Activated CD4-positive, alpha-beta T cell treated with anti-CD3 and anti-CD28 coated beads for 36 hours (primary cell): Measurements from ENCODE around the gene ADGRD1. TPM values are rescaled to one million over a fixed set of nuclear protein-coding genes. Genes with fewer than 3 reads are reported as not detected.

Experiments
- ATAC-seq: fragments of 200-7000 bp; cut with Tn5 transposase; one replicate; pipeline ENCODE4 v1.10.0; 2021; ENCODE audit warnings: mild to moderate bottlenecking, moderate library complexity
- CTCF ChIA-PET: fragments of 350-600 bp; sonication (Branson Sonifier 250); formaldehyde crosslinking; loops from one replicate; lab custom pipeline; 2021; ENCODE audit warnings: antibody characterized with exemption; lab: Charles Lee
- POLR2A ChIA-PET: fragments of 350-600 bp; sonication (Branson Sonifier 250); formaldehyde crosslinking; loops from one replicate; lab custom pipeline; 2021; ENCODE audit warnings: antibody characterized with exemption, inconsistent platforms; lab: Charles Lee
- DNase-seq: peaks from one replicate; pipeline ENCODE4 v3.0.0-alpha.2; 2020
- H3K27ac Mint-ChIP-seq: one replicate; pipeline ENCODE4 v1.8.0; 2021; ENCODE audit warnings: mixed read lengths
- H3K27me3 Mint-ChIP-seq: one replicate; pipeline ENCODE4 v1.8.0; 2021; ENCODE audit warnings: mixed read lengths
- H3K36me3 Mint-ChIP-seq: one replicate; pipeline ENCODE4 v1.8.0; 2021; ENCODE audit warnings: low read depth, mixed read lengths
- H3K4me1 Mint-ChIP-seq: one replicate; pipeline ENCODE4 v1.8.0; 2021; ENCODE audit warnings: mixed read lengths
- H3K4me3 Mint-ChIP-seq: one replicate; pipeline ENCODE4 v1.8.0; 2021; ENCODE audit warnings: mild to moderate bottlenecking, moderate library complexity, mixed read lengths
- H3K9me3 Mint-ChIP-seq: one replicate; pipeline ENCODE4 v1.8.0; 2021; ENCODE audit warnings: low read depth, mixed read lengths
- intact Hi-C, 2 experiments: fragments of 100-400 bp; cut with DNase I in 1 of 2; cut with micrococcal nuclease in 1 of 2; formaldehyde crosslinking; loops; one replicate each; pipeline versions ENCODE4 v1.14.2 to v1.15.1; 2022 to 2024; cut with DNase I, micrococcal nuclease
- total RNA-seq, 2 experiments: library from RNA; stranded (reverse); gene quantifications; one replicate each; pipeline ENCODE4 v1.2.3, GENCODE V29; 2021

Gene ADGRD1
- total RNA-seq, 2 experiments from 2014 or later = 1.8 to 2.3 TPM

DNA sequence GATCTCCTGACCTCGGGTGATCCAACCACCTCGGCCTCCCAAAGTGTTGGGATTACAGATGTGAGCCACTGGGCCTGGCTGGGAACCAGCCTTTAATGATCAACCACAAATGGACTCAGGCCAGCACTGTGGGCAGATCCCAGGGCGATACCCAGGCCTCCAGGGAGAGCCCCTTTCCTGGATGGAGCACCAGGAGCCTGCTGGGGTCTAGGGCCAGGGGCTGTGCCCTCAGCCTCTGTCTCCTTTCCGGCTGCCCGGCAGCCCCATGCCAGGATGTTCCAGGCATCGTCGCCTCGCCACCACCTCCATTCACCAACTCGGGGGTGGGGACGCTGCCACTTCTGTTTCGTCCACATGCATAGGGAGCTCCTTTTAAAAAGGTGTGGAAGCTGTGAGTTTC is 2.3 kb downstream of the ADGRD1 start:
- no peak overlapping the region for H3K27ac Mint-ChIP-seq
- ChIA-PET CTCF (no interaction called here), POLR2A (no interaction called here)
- no peak for ATAC-seq
- no peaks in the 10 kb centered on the region for H3K36me3 Mint-ChIP-seq
- intact Hi-C loops = no loop called here
- DNase-seq = no peak
- H3K4me3 Mint-ChIP-seq = no peak overlapping the region
- peaks cover 3% of the 10 kb centered on the region for H3K4me1 Mint-ChIP-seq
- peaks cover 19% of the 10 kb centered on the region for H3K27me3 Mint-ChIP-seq
- no peaks in the 10 kb centered on the region for H3K9me3 Mint-ChIP-seq

DNA sequence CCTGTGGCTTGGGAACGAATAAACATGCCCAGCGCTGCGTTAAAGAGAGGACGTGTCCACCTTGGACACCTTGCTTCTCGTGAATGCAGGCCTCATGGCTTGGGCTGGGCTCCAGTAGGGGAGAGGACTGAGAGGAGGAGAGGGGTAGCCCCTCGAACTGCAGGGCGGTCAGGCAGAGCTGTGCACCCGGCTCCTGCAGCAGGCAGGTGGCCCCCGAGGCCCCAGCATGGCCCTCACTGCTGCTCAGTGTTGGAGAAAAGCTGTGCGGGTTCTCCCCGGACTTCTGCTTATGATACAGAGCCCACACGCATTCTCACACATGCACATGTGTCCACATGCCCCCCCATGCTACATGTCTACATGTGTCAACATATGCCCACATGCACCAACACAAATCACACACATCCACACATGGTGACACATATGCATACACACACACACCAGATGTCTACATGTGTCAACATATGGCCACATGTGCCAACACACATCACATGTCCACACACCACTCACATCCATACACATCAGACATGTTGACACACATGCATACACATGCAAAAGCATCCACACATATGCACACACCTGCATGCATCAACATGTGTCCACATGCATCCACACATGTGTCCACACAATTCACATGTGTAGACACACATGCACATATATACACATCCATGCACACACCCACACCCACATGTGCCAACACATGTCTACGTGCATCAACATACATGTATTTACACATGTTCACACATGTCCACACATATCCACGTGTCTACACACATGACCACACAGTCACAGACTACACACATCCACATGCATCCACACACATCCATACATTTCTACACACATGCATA is 3.0 kb downstream of the ADGRD1 start:
- Mint-ChIP-seq H3K4me3 (no peak overlapping the region), H3K36me3 (no peaks in the 10 kb centered on the region), H3K9me3 (no peaks in the 10 kb centered on the region), H3K27ac (no peak overlapping the region), H3K27me3 (peaks cover 18% of the 10 kb centered on the region), H3K4me1 (peaks cover 3% of the 10 kb centered on the region)
- ChIA-PET POLR2A (no interaction called here), CTCF (no interaction called here)
- ATAC-seq = no peak
- no peak for DNase-seq
- intact Hi-C loops = no loop called here

DNA sequence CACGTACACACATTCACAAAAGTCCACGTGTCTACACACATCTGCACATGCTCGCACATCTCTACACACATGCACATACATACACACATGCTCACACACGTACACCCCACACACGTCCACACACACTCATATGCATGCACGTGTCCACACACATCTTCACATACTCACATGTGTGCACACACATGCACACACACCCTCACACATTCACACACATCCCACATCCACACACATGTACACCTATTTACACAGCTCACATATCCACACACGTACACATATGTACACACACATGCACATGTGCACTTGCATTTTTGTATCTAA is 3.6 kb downstream of the ADGRD1 start:
- ATAC-seq (no peak), DNase-seq (no peak)
- ChIA-PET CTCF (no interaction called here), POLR2A (no interaction called here)
- intact Hi-C loops = no loop called here
- Mint-ChIP-seq H3K27me3 (peaks cover 17% of the 10 kb centered on the region), H3K36me3 (no peaks in the 10 kb centered on the region), H3K4me3 (no peak overlapping the region), H3K9me3 (no peaks in the 10 kb centered on the region), H3K27ac (no peak overlapping the region), H3K4me1 (peaks cover 3% of the 10 kb centered on the region)

DNA sequence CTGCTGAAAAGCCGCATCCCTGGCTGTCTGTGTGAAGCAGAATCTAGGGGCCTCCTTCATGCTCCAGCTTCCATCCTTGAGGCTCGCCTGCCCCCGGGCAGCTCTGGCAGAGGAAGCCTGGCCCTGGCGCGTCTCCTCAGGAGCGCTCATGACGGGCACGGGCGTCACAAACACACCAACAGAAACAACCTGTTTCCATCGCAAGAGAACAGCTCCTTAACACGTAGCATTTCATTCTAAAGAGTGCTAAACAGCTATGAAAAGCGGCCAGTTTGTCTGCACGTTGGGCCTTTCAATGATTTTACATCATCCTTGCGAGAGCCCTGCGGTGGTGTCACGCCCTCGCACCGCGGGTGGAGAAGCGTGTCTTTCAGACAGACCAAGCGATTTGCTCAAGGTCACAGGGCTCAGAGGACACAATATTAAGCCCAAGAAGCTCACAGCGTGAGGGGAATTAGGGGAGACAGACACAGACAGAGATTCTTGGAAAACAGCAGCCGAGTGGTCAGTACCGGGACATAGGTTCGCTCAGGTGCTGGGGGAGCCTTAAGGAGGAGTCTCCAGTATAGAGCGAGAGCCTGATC is 4.9 kb downstream of the ADGRD1 start:
- Mint-ChIP-seq H3K36me3 (no peaks in the 10 kb centered on the region), H3K4me1 (peaks cover 2% of the 10 kb centered on the region), H3K9me3 (no peaks in the 10 kb centered on the region), H3K27ac (no peak overlapping the region), H3K4me3 (no peak overlapping the region), H3K27me3 (peaks cover 7% of the 10 kb centered on the region)
- CTCF ChIA-PET = interaction anchor here (0.8 kb wide), 1 partner anchor 174 kb away, joined by 3 read pairs; no protein-coding TSS in a partner anchor
- POLR2A ChIA-PET = no interaction called here
- no peak for DNase-seq
- intact Hi-C loops = no loop called here
- ATAC-seq = no peak

DNA sequence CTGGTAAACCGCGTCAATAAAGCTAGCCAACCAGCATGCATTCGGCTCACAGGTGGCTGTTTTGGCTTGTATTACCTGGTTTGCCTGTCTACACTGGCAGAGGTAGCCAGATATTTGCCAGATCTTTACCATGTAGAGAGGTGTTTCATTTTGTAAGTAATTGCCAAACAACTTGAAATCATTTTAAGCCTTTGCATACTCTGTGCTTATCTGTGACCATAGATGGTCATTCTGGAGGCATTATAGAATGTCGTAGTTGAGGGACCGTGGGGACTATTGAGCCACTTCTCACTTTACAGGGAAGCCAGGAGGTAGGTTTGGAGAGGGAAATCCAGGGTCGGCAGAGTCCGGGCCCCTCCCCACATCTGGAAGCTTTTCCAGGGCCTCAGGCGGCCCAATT is 5.9 kb downstream of the ADGRD1 start:
- no peaks in the 10 kb centered on the region for H3K9me3 Mint-ChIP-seq
- intact Hi-C loops = no loop called here
- ChIA-PET CTCF (no interaction called here), POLR2A (no interaction called here)
- DNase-seq = no peak
- no peak overlapping the region for H3K4me3 Mint-ChIP-seq
- peaks cover 4% of the 10 kb centered on the region for H3K27me3 Mint-ChIP-seq
- no peak for ATAC-seq
- H3K27ac Mint-ChIP-seq = no peak overlapping the region
- no peaks in the 10 kb centered on the region for H3K4me1 Mint-ChIP-seq
- no peaks in the 10 kb centered on the region for H3K36me3 Mint-ChIP-seq

DNA sequence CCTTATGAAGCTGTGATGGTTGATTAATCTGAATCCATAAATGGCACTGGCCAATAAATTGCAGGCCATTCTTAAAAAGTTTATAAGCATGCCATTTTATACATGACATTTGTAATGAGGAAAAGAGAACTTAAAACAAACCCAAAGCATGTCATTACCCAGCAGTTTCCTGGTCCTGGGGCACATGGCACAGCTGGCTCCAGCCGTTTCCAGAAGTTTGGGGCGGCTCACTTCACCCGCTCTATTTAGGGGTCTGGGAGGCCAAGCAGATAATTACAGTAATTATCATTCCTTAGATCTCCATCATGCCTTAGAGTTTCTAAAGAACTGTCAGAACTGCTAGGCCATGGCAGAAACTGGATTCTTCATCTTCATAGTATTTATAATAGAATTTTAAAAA is 6.4 kb downstream of the ADGRD1 start:
- DNase-seq (no peak), ATAC-seq (no peak)
- H3K36me3 Mint-ChIP-seq = no peaks in the 10 kb centered on the region
- H3K4me1 Mint-ChIP-seq = no peaks in the 10 kb centered on the region
- POLR2A ChIA-PET = no interaction called here
- intact Hi-C loops = no loop called here
- CTCF ChIA-PET = no interaction called here
- H3K27me3 Mint-ChIP-seq = peaks cover 2% of the 10 kb centered on the region
- no peak overlapping the region for H3K4me3 Mint-ChIP-seq
- no peak overlapping the region for H3K27ac Mint-ChIP-seq
- H3K9me3 Mint-ChIP-seq = no peaks in the 10 kb centered on the region

DNA sequence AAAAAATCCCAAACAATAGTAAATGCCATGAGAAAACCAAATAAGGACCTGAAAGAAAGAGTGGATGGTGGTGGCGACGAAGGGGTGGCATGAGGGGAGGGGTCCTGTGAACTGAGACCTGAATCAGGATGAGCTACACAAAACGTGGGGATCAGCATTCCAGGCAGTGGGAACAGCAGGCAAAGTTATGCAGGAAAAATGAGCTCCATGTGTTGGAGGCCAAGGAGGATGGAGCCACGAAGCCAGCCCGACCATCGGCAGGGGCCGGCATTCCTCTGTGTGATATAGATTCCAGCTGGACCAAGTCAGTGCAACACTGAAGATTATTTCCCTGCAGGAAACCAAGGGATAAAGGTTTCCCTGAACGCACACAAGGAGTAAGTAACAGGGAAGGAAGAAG is 7.1 kb downstream of the ADGRD1 start:
- Mint-ChIP-seq H3K9me3 (no peaks in the 10 kb centered on the region), H3K27ac (no peak overlapping the region), H3K36me3 (no peaks in the 10 kb centered on the region), H3K4me1 (no peaks in the 10 kb centered on the region), H3K4me3 (no peak overlapping the region), H3K27me3 (peaks cover 2% of the 10 kb centered on the region)
- ChIA-PET CTCF (no interaction called here), POLR2A (no interaction called here)
- no peak for DNase-seq
- ATAC-seq = no peak
- intact Hi-C loops = no loop called here

DNA sequence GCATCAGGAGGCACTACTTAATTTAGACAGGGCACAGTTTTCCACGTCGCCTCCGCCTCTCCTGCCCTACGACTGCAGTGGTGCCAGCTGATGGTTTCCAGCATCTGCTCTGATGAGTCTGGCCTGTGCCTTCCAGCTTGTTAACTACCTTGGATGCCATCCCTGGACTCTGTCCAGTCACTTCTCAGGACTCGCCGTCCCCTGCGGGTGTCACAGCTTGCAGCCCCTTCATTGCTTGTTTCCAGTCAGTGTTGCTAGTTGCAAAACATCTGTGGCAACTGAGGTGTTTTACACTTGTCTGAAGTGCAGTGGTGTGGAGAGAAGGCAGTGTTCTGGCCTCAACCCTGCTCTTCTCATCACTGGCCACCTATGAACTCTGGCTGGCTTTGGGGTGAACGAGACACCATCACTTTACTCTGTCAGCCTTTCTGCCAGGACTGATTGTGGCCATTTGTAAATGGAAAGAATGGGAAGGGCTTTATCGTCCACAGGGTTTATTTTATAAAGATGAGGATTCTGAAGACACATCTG is 8.3 kb downstream of the ADGRD1 start:
- Mint-ChIP-seq H3K27me3 (peaks cover 2% of the 10 kb centered on the region), H3K36me3 (no peaks in the 10 kb centered on the region), H3K4me1 (no peaks in the 10 kb centered on the region), H3K9me3 (no peaks in the 10 kb centered on the region), H3K27ac (no peak overlapping the region), H3K4me3 (no peak overlapping the region)
- CTCF ChIA-PET = interaction anchor here (0.6 kb wide), 1 partner anchor 96 kb away, joined by 3 read pairs; no protein-coding TSS in a partner anchor
- POLR2A ChIA-PET = no interaction called here
- intact Hi-C loops = no loop called here
- DNase-seq (no peak), ATAC-seq (no peak)

DNA sequence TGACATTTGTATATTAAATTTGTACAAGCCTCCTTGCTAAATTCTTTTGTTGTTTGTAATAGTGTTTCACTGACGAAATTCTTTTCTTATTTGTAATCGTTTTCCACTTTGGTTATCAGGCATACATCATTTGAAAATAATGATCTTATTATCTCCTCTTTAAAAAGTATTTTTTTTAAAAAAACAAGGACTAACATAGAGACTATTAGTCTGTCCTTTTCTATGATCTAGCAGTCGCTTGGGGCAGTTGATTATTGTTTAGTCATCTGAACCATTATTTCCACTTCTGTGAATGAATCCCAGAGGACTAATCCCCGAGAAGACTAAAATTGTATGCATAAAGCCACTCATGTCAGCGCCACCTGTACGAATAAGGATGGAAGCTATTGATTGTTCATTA is 11.5 kb downstream of the ADGRD1 start:
- Mint-ChIP-seq H3K27me3 (peaks cover 2% of the 10 kb centered on the region), H3K36me3 (no peaks in the 10 kb centered on the region), H3K4me3 (no peak overlapping the region), H3K27ac (no peak overlapping the region), H3K4me1 (no peaks in the 10 kb centered on the region), H3K9me3 (no peaks in the 10 kb centered on the region)
- POLR2A ChIA-PET = no interaction called here
- DNase-seq (no peak), ATAC-seq (no peak)
- intact Hi-C loops = no loop called here
- CTCF ChIA-PET = no interaction called here

DNA sequence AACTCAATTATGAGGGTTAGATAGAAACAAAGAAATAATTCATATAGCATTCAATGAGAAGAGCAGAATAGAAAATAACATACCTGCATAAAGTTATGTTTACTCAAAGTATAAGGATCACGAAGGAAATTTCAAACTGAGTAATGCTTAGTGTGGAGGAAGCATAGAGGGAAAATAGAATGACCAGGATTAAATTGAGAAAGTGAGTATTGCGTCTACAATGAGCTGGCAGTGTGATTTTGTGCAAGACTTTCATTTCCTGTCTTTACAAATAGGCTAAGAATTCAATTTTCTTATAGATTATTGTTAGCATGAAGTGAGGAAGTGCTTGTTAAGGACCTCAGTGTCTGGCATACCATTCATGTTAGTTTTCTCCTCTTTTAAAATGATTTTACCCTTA is 12.0 kb downstream of the ADGRD1 start:
- intact Hi-C loops = no loop called here
- ATAC-seq (no peak), DNase-seq (no peak)
- ChIA-PET POLR2A (no interaction called here), CTCF (no interaction called here)
- Mint-ChIP-seq H3K36me3 (no peaks in the 10 kb centered on the region), H3K27me3 (peaks cover 2% of the 10 kb centered on the region), H3K27ac (no peak overlapping the region), H3K4me3 (no peak overlapping the region), H3K9me3 (no peaks in the 10 kb centered on the region), H3K4me1 (no peaks in the 10 kb centered on the region)

DNA sequence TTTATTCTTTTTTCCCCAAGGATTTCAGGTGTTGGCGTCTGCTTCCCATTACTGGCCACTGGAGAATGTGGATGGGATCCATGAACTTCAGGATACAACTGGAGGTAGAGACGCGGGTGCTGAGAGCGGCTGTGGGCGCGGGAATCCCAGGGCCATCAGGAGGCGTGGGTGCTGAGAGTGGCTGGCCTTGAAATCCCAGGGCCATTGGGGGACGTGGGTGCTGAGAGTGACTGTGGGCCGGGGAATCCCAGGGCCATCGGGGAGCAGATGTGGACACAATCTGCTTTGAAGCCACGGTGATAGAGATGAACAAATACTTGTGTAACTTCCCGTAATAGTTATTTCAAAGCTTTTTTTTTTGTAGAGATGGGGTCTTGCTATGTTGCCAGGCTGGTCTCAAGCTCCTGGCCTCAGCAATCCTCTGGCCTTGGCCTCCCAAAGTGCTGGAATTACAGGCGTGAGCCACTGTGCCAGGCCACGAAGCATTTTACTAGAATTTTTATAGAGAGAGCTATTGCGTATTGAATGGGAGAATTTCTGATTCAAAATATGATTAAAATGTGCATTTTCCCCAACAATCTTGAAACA is 12.8 kb downstream of the ADGRD1 start:
- CTCF ChIA-PET = no interaction called here
- Mint-ChIP-seq H3K27ac (no peak overlapping the region), H3K4me1 (no peaks in the 10 kb centered on the region), H3K9me3 (no peaks in the 10 kb centered on the region), H3K4me3 (no peak overlapping the region), H3K27me3 (peaks cover 2% of the 10 kb centered on the region), H3K36me3 (no peaks in the 10 kb centered on the region)
- DNase-seq (no peak), ATAC-seq (no peak)
- intact Hi-C loops = no loop called here
- POLR2A ChIA-PET = no interaction called here

DNA sequence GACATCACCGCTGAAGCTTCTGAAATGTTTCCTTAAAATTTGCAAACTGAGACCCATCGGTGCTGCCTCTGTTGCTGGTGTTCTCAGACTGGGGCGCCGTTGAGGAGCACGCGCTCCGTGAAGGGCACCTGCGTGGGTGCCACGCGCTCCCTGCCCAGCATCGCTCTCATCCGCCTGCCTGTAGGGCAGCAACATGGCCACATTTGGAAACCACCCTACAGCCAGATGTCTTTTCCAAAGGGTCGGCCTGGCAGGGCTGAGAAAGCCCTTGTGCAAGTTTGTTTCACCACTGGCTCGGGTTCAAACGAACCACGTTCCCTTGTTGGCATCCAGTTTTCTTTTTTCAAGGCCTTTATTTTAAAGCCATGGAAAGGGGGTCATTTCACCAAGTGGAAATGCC is 13.9 kb downstream of the ADGRD1 start:
- ChIA-PET POLR2A (no interaction called here), CTCF (no interaction called here)
- intact Hi-C loops = no loop called here
- H3K9me3 Mint-ChIP-seq = no peaks in the 10 kb centered on the region
- H3K27me3 Mint-ChIP-seq = peaks cover 2% of the 10 kb centered on the region
- DNase-seq (no peak), ATAC-seq (no peak)
- H3K27ac Mint-ChIP-seq = no peak overlapping the region
- no peak overlapping the region for H3K4me3 Mint-ChIP-seq
- H3K36me3 Mint-ChIP-seq = no peaks in the 10 kb centered on the region
- no peaks in the 10 kb centered on the region for H3K4me1 Mint-ChIP-seq
